ENCODE measurements around the gene SGMS1. TPM values are rescaled to one million over a fixed set of nuclear protein-coding genes. Genes with fewer than 3 reads are reported as not detected.

Gene SGMS1
- total RNA-seq, 3 donors from 2014 or later (not counting 1 experiment from before 2014, with no cell fraction given), result 24.5 to 32.7 (median 30.4) TPM

GRCh38 chr10:50586740-50587088 lies 37.0 kb downstream of the SGMS1 start:
- no peak for TF ChIP-seq CTCF (IDR thresholded peaks at IDR 0.05)
- Histone ChIP-seq H3K27me3 (ENCODE audit: control insufficient read depth, insufficient read depth, low read length) (no peaks in the 10 kb centered on the region), H3K27ac (ENCODE audit: low read length) (no peak overlapping the region), H3K4me3 (ENCODE audit: low read length) (no peak overlapping the region), H3K4me1 (ENCODE audit: control insufficient read depth, insufficient read depth, low read length) (no peaks in the 10 kb centered on the region), H3K9me3 (ENCODE audit: control insufficient read depth, insufficient read depth, low read length) (no peaks in the 10 kb centered on the region), H3K36me3 (ENCODE audit: control insufficient read depth, insufficient read depth, low read length) (peaks cover 18% of the 10 kb centered on the region)
- Mint-ChIP-seq H3K27me3 (ENCODE audit: low read depth in 2 of 2) (no peaks in the 10 kb centered on the region), H3K9me3 (no peaks in the 10 kb centered on the region), H3K27ac (no peak overlapping the region), H3K4me3 (no peak overlapping the region), H3K36me3 (peaks cover 8% of the 10 kb centered on the region), H3K4me1 (peaks cover 27 to 33% of the 10 kb centered on the region in 2 donors)
- intact Hi-C loops (cut with micrococcal nuclease), result no loop called here
- no peak for DNase-seq
- ATAC-seq, result no peak
- WGBS (ENCODE audit: insufficient coverage), result 89% methylated on average over 1 of the region's 1 CpG

- Histone ChIP-seq H3K4me1 (ENCODE audit: control insufficient read depth, insufficient read depth, low read length) (no peaks in the 10 kb centered on the region), H3K27ac (ENCODE audit: low read length) (no peak overlapping the region), H3K9me3 (ENCODE audit: control insufficient read depth, insufficient read depth, low read length) (no peaks in the 10 kb centered on the region), H3K36me3 (ENCODE audit: control insufficient read depth, insufficient read depth, low read length) (peaks cover 18% of the 10 kb centered on the region), H3K4me3 (ENCODE audit: low read length) (no peak overlapping the region), H3K27me3 (ENCODE audit: control insufficient read depth, insufficient read depth, low read length) (no peaks in the 10 kb centered on the region)
- peaks cover 30 to 33% of the 10 kb centered on the region in 2 donors for H3K4me1 Mint-ChIP-seq
- H3K27me3 Mint-ChIP-seq (ENCODE audit: low read depth in 2 of 2), result no peaks in the 10 kb centered on the region
- H3K9me3 Mint-ChIP-seq, result no peaks in the 10 kb centered on the region
- DNase-seq (no peak), ATAC-seq (no peak)
- H3K36me3 Mint-ChIP-seq, result peaks cover 8% of the 10 kb centered on the region
- intact Hi-C loops (cut with micrococcal nuclease), result no loop called here
- no peak for TF ChIP-seq CTCF (IDR thresholded peaks at IDR 0.05)
- no peak overlapping the region for H3K27ac Mint-ChIP-seq
- no peak overlapping the region for H3K4me3 Mint-ChIP-seq
- WGBS (ENCODE audit: insufficient coverage), result 92% methylated on average over 6 of the region's 6 CpGs
Observed at GRCh38 chr10:50585921-50586739, 37.6 kb downstream of the SGMS1 start.

- no peaks in the 10 kb centered on the region for H3K27me3 ChIP-seq (ENCODE audit: control insufficient read depth, insufficient read depth, low read length)
- H3K27ac ChIP-seq (ENCODE audit: low read length), result no peak overlapping the region
- H3K36me3 Mint-ChIP-seq, result peaks cover 4% of the 10 kb centered on the region
- no peak for DNase-seq
- H3K27ac Mint-ChIP-seq, result no peak overlapping the region
- TF ChIP-seq CTCF (IDR thresholded peaks at IDR 0.05), result no peak
- 100% methylated on average over 2 of the region's 2 CpGs for WGBS (ENCODE audit: insufficient coverage)
- no peak for ATAC-seq
- no peak overlapping the region for H3K4me3 ChIP-seq (ENCODE audit: low read length)
- intact Hi-C loops (cut with micrococcal nuclease), result no loop called here
- H3K27me3 Mint-ChIP-seq (ENCODE audit: low read depth in 2 of 2), result no peaks in the 10 kb centered on the region
- no peaks in the 10 kb centered on the region for H3K9me3 ChIP-seq (ENCODE audit: control insufficient read depth, insufficient read depth, low read length)
- H3K4me1 ChIP-seq (ENCODE audit: control insufficient read depth, insufficient read depth, low read length), result no peaks in the 10 kb centered on the region
- no peak overlapping the region for H3K4me3 Mint-ChIP-seq
- peaks cover 6% of the 10 kb centered on the region for H3K36me3 ChIP-seq (ENCODE audit: control insufficient read depth, insufficient read depth, low read length)
- H3K4me1 Mint-ChIP-seq, result peaks cover 37 to 46% of the 10 kb centered on the region in 2 donors
- no peaks in the 10 kb centered on the region for H3K9me3 Mint-ChIP-seq
Observed at GRCh38 chr10:50582766-50583762, 40.7 kb downstream of the SGMS1 start.
